HUES6 (cell line): ENCODE data around the gene IFFO2.
A peak's percentile ranks its signal among the peaks of the same experiment; 100 is the strongest.

Source experiments
- H3K27ac ChIP-seq: 2 replicates; pipeline ENCODE4 v1.7.0; 2013; ENCODE audit warnings: low read depth, mild to moderate bottlenecking, low read length, inconsistent platforms
- H3K27me3 ChIP-seq: 2 replicates; pipeline ENCODE4 v1.6.1; 2013; ENCODE audit warnings: low read length; ENCODE audit not compliant: control insufficient read depth, insufficient read depth
- H3K36me3 ChIP-seq: 2 replicates; pipeline ENCODE4 v1.6.1; 2013; ENCODE audit warnings: low read length; ENCODE audit not compliant: control insufficient read depth, insufficient read depth
- H3K4me1 ChIP-seq: 2 replicates; pipeline ENCODE4 v1.6.1; 2013; ENCODE audit warnings: low read length; ENCODE audit not compliant: control insufficient read depth, insufficient read depth
- H3K4me3 ChIP-seq: 2 replicates; pipeline ENCODE4 v1.5.1; 2013; ENCODE audit warnings: low read depth, low read length
- H3K9ac ChIP-seq: one replicate; pipeline ENCODE4 v1.6.1; 2013; ENCODE audit warnings: mild to moderate bottlenecking, low read length
- H3K9me3 ChIP-seq: 2 replicates; pipeline ENCODE4 v1.6.1; 2013; ENCODE audit warnings: low read depth, low read length; ENCODE audit not compliant: control insufficient read depth, insufficient read depth

The IFFO2 gene

GRCh38 chr1:18941221-18942141 is 15.0 kb downstream of the IFFO2 start:
- no peak overlapping the region for H3K4me3 ChIP-seq
- no peaks in the 10 kb centered on the region for H3K27me3 ChIP-seq
- H3K36me3 ChIP-seq: no peaks in the 10 kb centered on the region
- H3K9ac ChIP-seq: peak overlapping the region; percentile 5
- H3K27ac ChIP-seq: peak overlapping the region; percentile 15; the same call in 1 of the 2 replicates
- peaks cover 71% of the 10 kb centered on the region for H3K4me1 ChIP-seq
- no peaks in the 10 kb centered on the region for H3K9me3 ChIP-seq

GRCh38 chr1:18940303-18941020 is 16.0 kb downstream of the IFFO2 start:
- Histone ChIP-seq H3K4me1 (peaks cover 68% of the 10 kb centered on the region), H3K4me3 (no peak overlapping the region), H3K27ac (no peak overlapping the region), H3K27me3 (no peaks in the 10 kb centered on the region), H3K9me3 (no peaks in the 10 kb centered on the region), H3K9ac (no peak overlapping the region), H3K36me3 (no peaks in the 10 kb centered on the region)

DNA sequence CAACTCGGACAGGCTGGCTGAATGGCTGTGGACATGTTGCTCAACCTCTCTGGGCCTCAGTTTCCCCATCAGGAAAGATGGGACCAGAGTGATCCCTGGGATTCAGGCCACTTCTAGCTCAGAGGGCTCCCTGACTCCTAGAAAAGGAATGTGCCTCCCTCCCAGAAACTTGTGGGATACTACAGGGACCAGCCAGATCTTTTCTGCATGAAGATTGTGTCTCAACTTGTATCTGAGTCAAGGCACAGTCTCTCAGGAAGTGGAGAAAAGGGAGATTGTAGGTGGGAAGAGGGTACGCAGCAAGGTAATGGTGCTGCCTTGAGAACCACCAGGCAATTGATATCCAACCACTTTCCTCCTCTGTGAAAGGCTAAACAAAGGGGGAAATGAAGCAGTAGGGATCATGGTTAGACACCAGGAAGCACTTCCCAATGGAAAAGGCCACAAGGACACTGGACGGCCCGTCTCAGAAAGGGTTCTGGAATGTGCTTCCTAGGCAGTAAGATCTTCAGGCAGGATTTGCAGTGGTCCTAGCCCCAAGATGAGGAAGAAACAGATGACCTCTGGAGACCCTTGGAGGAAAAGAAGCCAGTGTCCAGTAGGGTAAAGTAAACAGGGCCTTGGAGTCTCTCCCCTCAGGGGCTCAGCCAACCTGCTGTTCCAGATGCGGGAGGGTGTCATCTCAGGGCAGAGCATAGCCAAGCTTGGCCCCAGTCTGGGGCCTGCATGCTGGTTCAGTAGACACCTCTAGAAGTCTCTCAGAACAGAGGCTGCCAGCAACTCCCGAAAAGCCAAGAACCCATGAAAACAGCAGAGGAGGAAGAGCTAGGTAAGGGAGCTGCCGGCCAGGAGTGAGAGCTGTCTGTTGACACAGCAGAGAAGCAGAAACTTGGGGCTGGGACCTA is 16.8 kb downstream of the IFFO2 start:
- H3K4me3 ChIP-seq: no peak overlapping the region
- no peak overlapping the region for H3K27ac ChIP-seq
- H3K27me3 ChIP-seq: no peaks in the 10 kb centered on the region
- H3K4me1 ChIP-seq: peaks cover 68% of the 10 kb centered on the region
- H3K9ac ChIP-seq: no peak overlapping the region
- no peaks in the 10 kb centered on the region for H3K9me3 ChIP-seq
- no peaks in the 10 kb centered on the region for H3K36me3 ChIP-seq

- Histone ChIP-seq H3K9me3 (no peaks in the 10 kb centered on the region), H3K27ac (no peak overlapping the region), H3K4me3 (no peak overlapping the region), H3K27me3 (no peaks in the 10 kb centered on the region), H3K4me1 (peaks cover 67% of the 10 kb centered on the region), H3K36me3 (no peaks in the 10 kb centered on the region), H3K9ac (no peak overlapping the region)
Measured at GRCh38 chr1:18938707-18939070, 17.8 kb downstream of the IFFO2 start.

GRCh38 chr1:18938008-18938706 is 18.3 kb downstream of the IFFO2 start:
- Histone ChIP-seq H3K4me3 (no peak overlapping the region), H3K9ac (no peak overlapping the region), H3K36me3 (no peaks in the 10 kb centered on the region), H3K27ac (no peak overlapping the region), H3K27me3 (no peaks in the 10 kb centered on the region), H3K9me3 (no peaks in the 10 kb centered on the region), H3K4me1 (peaks cover 69% of the 10 kb centered on the region)

GRCh38 chr1:18937539-18937938 is 18.9 kb downstream of the IFFO2 start:
- H3K27ac ChIP-seq: no peak overlapping the region
- H3K9me3 ChIP-seq: no peaks in the 10 kb centered on the region
- peaks cover 75% of the 10 kb centered on the region for H3K4me1 ChIP-seq
- H3K9ac ChIP-seq: no peak overlapping the region
- no peak overlapping the region for H3K4me3 ChIP-seq
- no peaks in the 10 kb centered on the region for H3K36me3 ChIP-seq
- no peaks in the 10 kb centered on the region for H3K27me3 ChIP-seq

DNA sequence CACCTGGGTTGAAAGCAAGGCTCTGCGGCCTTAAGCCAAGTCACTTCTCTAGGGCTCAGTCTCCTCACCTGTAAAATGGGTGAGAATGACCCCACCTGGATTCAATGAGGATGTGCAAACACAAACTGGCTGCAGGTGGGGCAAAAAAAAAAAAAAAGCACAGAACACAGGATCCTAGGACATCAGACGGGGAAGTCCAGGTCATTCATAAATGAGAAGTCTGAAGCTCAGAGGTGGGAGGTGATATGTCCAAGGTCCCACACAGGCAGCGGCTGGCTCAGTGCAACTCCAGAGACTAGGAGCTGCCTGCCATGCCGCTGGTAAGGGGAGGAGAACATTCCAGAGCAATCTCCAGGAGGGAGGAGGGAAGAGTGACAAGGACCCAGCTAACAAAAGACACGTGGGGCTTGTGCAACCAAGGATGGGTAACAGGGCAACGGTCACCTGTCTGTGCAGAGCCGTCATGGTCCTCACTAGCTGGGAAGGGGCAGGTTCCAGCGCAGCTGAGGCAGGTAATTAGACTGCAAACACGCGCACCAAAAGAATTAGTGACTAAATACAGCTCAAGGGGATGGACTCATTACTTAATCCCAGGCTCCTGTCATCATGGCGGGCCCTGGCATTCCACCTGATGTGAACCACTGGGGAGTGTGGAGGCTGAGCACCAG is 19.5 kb downstream of the IFFO2 start:
- Histone ChIP-seq H3K9ac (no peak overlapping the region), H3K36me3 (no peaks in the 10 kb centered on the region), H3K4me3 (no peak overlapping the region), H3K4me1 (peaks cover 76% of the 10 kb centered on the region), H3K27me3 (no peaks in the 10 kb centered on the region), H3K27ac (no peak overlapping the region), H3K9me3 (no peaks in the 10 kb centered on the region)

- Histone ChIP-seq H3K9ac (no peak overlapping the region), H3K9me3 (no peaks in the 10 kb centered on the region), H3K4me3 (no peak overlapping the region), H3K27ac (no peak overlapping the region), H3K4me1 (peaks cover 76% of the 10 kb centered on the region), H3K27me3 (no peaks in the 10 kb centered on the region), H3K36me3 (no peaks in the 10 kb centered on the region)
Measured at GRCh38 chr1:18936471-18936813, 20.0 kb downstream of the IFFO2 start.

DNA sequence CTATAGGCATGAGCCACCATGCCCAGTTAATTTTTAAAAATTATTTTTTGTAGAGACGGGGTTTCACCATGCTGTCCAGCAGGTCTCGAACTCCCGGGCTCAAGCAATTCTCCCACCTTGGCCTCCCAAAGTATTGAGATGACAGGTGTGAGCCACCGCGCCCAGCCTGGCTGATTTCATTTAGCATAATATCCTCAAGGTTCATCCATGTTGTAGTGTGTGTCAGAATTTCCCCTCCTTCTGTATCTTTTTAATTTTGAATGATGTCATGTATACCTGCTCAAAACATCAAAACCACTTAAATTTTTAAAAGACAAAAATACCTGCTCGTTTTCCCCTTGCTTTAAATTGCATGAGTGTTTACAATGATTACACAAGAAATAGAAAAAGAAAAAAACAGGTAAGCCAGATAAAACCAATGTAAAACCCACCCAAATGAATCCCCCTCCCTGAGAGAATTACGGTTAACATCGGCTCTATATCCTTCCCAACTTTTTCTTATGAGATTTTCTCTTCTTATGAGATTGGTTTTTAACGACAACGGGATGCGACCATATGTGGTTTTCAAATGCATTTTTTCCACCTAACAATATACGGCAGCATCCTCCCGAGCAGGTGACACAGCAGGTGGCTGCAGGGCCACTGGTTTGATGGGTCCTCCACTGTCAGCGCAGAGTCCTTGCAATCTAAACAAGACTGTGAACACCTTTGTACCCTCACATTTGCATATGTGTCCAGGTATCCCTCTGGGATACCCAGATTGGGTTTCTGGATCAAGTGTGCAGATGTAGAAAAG is 22.1 kb downstream of the IFFO2 start:
- no peaks in the 10 kb centered on the region for H3K9me3 ChIP-seq
- H3K36me3 ChIP-seq: no peaks in the 10 kb centered on the region
- H3K27ac ChIP-seq: no peak overlapping the region
- no peak overlapping the region for H3K4me3 ChIP-seq
- H3K27me3 ChIP-seq: no peaks in the 10 kb centered on the region
- peaks cover 71% of the 10 kb centered on the region for H3K4me1 ChIP-seq
- H3K9ac ChIP-seq: no peak overlapping the region
